Peyer's patch (tissue), 4 donors: Measurements from ENCODE around the gene RFX2. TPM values are rescaled to one million over a fixed set of nuclear protein-coding genes. Genes with fewer than 3 reads are reported as not detected.

Source experiments
- DNase-seq, 3 donors: peaks; one replicate each; pipeline ENCODE4 v3.0.0-alpha.2; 2017 to 2019
- H3K27ac ChIP-seq, 4 donors: fragments of 200-600 bp; sonication (generic); one replicate each; pipeline ENCODE4 v1.5.1; 2016 to 2019
- H3K27me3 ChIP-seq, 2 donors: fragments of 200-600 bp; sonication (generic); one replicate each; pipeline ENCODE4 v1.5.1; 2019
- H3K36me3 ChIP-seq, 3 donors: fragments of 200-600 bp; sonication (generic); one replicate each; pipeline ENCODE4 v1.5.1; 2016 to 2019
- H3K4me1 ChIP-seq, 4 donors: fragments of 200-600 bp; sonication (generic); one replicate each; pipeline ENCODE4 v1.5.1; 2016 to 2019
- H3K4me3 ChIP-seq, 4 donors: fragments of 200-600 bp; sonication (generic); 1 replicate in 3 of 4; 2 replicates in 1 of 4; pipeline ENCODE4 v1.5.1; 2016 to 2019; ENCODE audit warnings: mild to moderate bottlenecking in 1 of 4
- H3K9me3 ChIP-seq, 4 donors: fragments of 200-600 bp; sonication (generic); one replicate each; pipeline ENCODE4 v1.5.1; 2016 to 2019; ENCODE audit warnings: mild to moderate bottlenecking in 1 of 4
- CTCF ChIP-seq, 6 experiments: fragments of 450-650 bp in 4 of 6; fragments of 200-600 bp in 2 of 6; sonication (generic) in 1 of 6; IDR thresholded peaks; one replicate each; pipeline ENCODE4 v1.5.1; 2017 to 2019; ENCODE audit warnings: antibody characterized with exemption in 6 of 6, mild to moderate bottlenecking in 3 of 6, moderate library complexity in 1 of 6
- POLR2A ChIP-seq, 2 donors: fragments of 450-650 bp; IDR thresholded peaks; one replicate each; pipeline ENCODE4 v1.5.1; 2017; ENCODE audit warnings: antibody characterized with exemption in 2 of 2, mild to moderate bottlenecking in 2 of 2, moderate library complexity in 2 of 2
- total RNA-seq, 4 donors: library from RNA; depleted of rRNA; stranded (reverse); fragments of >200 nt; gene quantifications; one replicate each; pipeline ENCODE4 v1.1.0, GENCODE V29; 2016

Gene RFX2
- total RNA-seq, 4 donors from 2014 or later: 2.6 to 33.9 (median 10.3) TPM

DNA sequence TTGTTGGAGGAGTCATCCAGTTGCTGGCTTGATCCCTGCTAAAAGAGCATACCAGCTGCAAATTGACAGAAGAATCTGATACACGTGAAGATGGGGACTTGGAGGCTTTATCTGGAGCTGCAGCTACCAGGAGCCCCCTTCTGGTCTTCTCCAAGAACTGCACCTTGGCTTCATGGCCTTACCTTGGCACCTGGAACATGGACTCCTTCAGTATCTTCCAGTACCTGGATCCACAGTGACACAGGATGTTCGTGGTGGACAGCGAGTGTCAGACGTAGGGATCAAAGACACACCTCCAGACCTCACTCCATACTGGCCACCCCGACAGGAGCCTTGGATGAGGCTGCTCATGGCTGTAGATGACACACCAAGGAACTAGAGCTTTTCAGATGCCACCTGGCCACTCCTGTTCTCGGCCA is 15.3 kb upstream of the RFX2 start:
- DNase-seq: peak; percentile 42 to 87 (median 57)
- no peak for TF ChIP-seq POLR2A (IDR thresholded peaks at IDR 0.05)
- TF ChIP-seq CTCF (IDR thresholded peaks at IDR 0.05): peak; percentile 77 to 97 (median 92)
- Histone ChIP-seq H3K36me3 (no peaks in the 10 kb centered on the region), H3K27ac (no peak overlapping the region), H3K4me1 (no peaks in the 10 kb centered on the region), H3K9me3 (no peaks in the 10 kb centered on the region), H3K4me3 (no peak overlapping the region), H3K27me3 (no peaks in the 10 kb centered on the region)

- Histone ChIP-seq H3K27ac (no peak overlapping the region), H3K9me3 (no peaks in the 10 kb centered on the region), H3K27me3 (no peaks in the 10 kb centered on the region), H3K4me3 (no peak overlapping the region), H3K4me1 (no peaks in the 10 kb centered on the region), H3K36me3 (no peaks in the 10 kb centered on the region)
- DNase-seq: no peak
- TF ChIP-seq POLR2A (IDR thresholded peaks at IDR 0.05) (no peak), CTCF (IDR thresholded peaks at IDR 0.05) (no peak)
Measured at GRCh38 chr19:6119031-6119430, 8.7 kb upstream of the RFX2 start.

GRCh38 chr19:6118043-6118442 is 7.7 kb upstream of the RFX2 start:
- Histone ChIP-seq H3K9me3 (no peaks in the 10 kb centered on the region), H3K27me3 (no peaks in the 10 kb centered on the region), H3K4me3 (no peak overlapping the region), H3K27ac (no peak overlapping the region), H3K4me1 (no peaks in the 10 kb centered on the region), H3K36me3 (no peaks in the 10 kb centered on the region)
- TF ChIP-seq CTCF (IDR thresholded peaks at IDR 0.05): no peak
- TF ChIP-seq POLR2A (IDR thresholded peaks at IDR 0.05): no peak
- DNase-seq: no peak

GRCh38 chr19:6117534-6117933 is 7.2 kb upstream of the RFX2 start:
- no peaks in the 10 kb centered on the region for H3K4me1 ChIP-seq
- H3K9me3 ChIP-seq: no peaks in the 10 kb centered on the region
- H3K27ac ChIP-seq: no peak overlapping the region
- no peak overlapping the region for H3K4me3 ChIP-seq
- no peak for TF ChIP-seq CTCF (IDR thresholded peaks at IDR 0.05)
- TF ChIP-seq POLR2A (IDR thresholded peaks at IDR 0.05): no peak
- H3K27me3 ChIP-seq: no peaks in the 10 kb centered on the region
- no peaks in the 10 kb centered on the region for H3K36me3 ChIP-seq
- no peak for DNase-seq

GRCh38 chr19:6116749-6117430 is 6.6 kb upstream of the RFX2 start:
- Histone ChIP-seq H3K27ac (no peak overlapping the region), H3K27me3 (no peaks in the 10 kb centered on the region), H3K36me3 (no peaks in the 10 kb centered on the region), H3K4me3 (no peak overlapping the region), H3K9me3 (no peaks in the 10 kb centered on the region), H3K4me1 (no peaks in the 10 kb centered on the region)
- no peak for TF ChIP-seq POLR2A (IDR thresholded peaks at IDR 0.05)
- TF ChIP-seq CTCF (IDR thresholded peaks at IDR 0.05): no peak
- no peak for DNase-seq

DNA sequence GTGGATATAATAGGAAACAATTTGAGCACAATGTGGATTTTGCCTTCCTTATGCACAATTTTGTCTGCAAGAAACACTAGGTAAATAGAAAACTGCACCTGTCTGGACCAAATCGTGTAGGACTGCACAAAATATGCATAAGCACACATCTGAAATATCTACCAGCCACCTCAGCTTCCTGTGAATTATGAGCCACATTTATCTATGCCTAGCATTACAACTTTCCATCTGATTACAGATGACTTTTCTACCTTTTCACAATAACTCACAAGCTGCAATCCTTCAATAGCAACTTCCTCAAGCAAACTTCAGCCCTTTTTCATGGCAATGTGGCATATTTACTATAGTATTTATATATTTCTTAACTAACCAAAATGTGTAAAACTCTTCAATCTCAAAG is 5.7 kb upstream of the RFX2 start:
- Histone ChIP-seq H3K27ac (no peak overlapping the region), H3K4me3 (no peak overlapping the region), H3K27me3 (no peaks in the 10 kb centered on the region), H3K36me3 (no peaks in the 10 kb centered on the region), H3K4me1 (no peaks in the 10 kb centered on the region), H3K9me3 (no peaks in the 10 kb centered on the region)
- no peak for DNase-seq
- TF ChIP-seq CTCF (IDR thresholded peaks at IDR 0.05): no peak
